Limb (tissue), 2 donors: ENCODE data around the gene HACD4.
A peak's percentile ranks its signal among the peaks of the same experiment; 100 is the strongest.
"Not testable (repeated sequence)": the region's sequence is repeated elsewhere in the genome, so short reads cannot be mapped to it uniquely, and the experiment has no call there.

Experiments
- DNase-seq, 2 donors: peaks; one replicate each; pipeline ENCODE4 v3.0.0-alpha.2; 2016; ENCODE audit errors: extremely low spot score in 2 of 2

HACD4 gene

DNA sequence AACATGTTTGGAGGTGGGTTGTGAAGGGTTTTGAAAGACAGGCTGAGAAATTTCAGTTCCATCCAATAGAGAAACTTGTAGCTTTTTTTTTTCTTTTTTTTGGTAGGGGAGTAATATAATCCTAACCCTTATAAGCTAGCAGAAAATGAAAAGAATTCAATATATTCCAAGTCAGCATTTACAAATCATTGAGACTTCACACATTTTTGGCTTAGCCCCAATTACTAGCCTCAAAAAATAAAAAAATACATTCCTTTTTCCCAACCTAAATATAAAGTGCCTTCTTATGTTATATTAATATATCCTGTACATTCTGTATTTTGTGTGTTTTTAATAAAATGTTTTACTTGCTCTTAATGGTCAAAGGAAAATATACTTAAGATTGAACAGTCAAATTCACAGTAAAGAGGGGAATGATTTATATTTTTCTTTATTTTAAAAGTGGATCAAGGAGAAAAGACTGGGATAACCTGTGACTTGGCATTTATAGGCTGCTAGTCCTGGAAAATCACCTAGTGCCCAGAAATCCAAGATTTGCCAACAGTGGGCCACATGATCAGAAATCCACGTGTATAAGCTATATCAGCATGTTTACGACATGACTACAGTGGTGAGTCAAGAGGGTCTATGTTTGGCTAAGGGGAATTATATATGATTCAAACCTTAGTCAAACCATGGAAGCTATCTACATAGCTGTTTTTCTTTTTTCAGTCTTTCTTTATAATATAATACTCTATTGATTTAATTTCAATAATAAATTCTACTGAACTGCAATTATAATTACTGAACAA, 14.5 kb downstream of the HACD4 start:
- no peak for DNase-seq

DNA sequence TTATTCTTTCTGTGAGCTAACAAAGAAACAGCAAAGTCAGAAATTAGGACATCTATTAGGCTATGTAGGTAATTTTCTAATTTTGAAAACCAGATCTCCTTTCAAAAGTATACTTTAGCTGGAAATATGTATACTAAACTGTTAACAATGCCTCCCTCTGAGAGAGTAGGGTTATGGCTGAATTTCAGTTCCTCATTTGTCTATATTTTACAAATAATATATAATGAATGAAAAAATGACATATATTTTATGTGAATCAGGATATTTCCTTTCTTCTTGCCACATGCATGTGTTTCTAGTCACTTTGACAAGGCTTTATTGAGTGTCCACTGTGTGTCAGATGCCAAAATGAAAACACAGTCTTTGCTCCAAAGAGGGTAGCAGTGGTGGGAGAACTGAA, 15.4 kb downstream of the HACD4 start:
- no peak for DNase-seq

DNA sequence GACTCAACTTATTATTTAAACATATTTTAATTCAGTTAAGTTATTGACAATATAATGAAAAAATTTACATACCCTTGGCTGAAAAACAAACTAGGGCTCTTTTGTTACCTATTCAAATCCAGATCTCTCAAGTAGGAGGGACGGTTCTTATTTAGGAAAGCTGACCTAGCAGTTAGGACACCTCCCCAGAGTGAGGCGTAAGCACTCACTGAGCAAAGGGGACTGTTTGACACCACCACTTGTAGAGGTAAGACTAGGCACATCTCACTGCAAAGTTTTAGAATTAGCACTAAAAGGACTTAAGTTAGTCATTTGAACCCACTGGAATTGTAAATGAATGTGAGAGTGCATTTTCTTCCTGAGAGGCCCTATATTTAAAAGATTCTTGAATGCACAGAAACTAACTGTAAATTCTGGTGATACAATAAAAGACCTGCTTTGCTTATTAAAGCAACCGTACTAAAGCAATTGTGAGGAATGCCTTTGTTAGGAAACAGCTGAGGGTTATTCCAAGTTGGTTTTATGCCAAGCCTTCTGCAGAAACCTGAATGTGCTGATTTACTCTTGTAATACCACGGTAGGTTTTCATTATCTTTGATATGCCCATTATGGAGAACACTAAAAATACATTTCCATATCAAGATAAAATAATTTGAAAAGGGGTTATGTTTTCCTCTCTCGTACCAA, 16.2 kb downstream of the HACD4 start:
- no peak for DNase-seq

GRCh38 chr9:21002040-21002439, 29.4 kb downstream of the HACD4 start:
- DNase-seq = no peak

GRCh38 chr9:21001581-21001980, 29.9 kb downstream of the HACD4 start:
- DNase-seq = no peak

DNA sequence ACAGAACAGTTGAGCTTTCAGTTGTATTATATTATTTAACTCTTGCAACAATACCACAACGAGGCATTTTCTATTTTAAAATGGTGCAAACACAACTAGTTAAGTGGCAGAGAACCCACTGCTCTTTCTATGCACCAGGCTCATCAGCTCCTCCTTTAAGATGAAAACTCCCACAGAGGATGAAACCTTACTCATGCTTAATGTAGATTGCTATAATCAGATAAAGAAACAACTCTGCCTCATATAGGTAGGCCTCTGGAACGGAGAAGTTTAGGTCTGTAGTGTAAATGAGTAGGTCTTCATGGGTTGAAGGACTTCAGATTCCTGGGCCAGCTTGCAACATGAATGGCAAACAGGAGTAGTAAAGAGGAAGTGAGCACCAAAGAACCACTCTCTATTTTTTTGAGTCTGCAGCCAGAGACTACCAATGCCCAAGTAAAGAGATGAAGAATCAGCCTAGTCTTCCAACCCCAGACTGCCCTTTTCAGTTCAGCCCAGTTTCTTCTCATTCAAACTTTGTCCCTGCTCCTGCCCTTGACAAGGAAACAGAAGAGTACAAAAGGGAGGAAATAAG, 33.9 kb downstream of the HACD4 start:
- DNase-seq = no peak

- DNase-seq = no peak
Measured at GRCh38 chr9:20996809-20997208, 34.6 kb downstream of the HACD4 start.

DNA sequence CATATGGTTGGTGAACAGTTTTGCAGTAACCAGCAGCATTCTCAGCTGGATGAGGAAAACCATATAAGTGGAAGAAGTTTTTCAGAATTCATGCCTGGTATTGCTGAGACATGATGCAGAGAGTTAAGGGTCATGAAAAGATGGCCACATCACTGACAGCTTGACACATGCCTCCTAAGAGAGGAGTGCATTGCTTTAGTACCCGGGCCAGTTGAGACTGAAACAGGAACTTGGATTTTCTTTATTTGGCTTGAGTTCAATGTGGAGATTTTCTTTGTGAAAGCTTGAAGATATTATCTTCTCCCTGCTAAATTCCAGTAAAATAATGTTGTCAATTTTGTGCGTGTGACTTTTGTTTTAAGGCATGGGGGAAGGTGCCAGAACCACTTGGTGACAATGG, 35.8 kb downstream of the HACD4 start:
- no peak for DNase-seq

DNA sequence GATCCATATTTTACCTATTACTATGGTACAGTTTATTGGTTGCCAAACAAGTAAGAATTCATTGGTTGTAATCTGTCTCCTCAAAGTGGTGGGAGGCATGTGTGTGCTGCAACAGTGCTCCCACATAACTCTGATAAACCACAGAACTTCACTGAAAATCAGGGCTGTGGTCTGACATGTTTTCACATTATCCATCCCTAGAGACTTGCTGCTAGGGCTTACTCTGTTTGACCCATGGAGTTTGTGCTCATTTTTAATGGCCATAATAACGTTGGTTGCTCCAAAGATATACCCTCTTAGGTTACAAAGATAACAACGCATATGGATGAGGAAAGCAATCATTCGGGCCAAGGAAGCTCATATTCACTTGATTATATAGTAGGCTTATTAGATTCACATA, 37.0 kb downstream of the HACD4 start:
- DNase-seq = no peak

DNA sequence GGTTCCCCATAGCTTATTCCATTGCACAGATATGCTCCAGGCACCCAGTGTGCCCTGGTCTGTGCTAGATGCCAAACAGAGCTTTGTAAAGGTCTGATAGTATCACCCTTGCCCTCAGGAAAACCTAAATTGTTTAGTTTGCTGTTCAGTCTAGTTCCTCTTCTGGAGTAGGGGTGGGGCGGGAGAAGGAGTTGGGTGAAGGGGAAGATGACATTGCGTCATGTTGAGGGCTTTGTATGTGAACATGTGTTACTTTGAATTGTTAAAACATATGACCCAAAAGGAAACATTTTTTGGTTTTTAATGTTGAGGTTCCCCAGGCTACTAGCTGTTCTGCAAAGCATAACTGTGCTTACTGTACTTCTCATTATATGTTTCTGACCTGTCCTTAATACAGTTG, 40.6 kb downstream of the HACD4 start:
- DNase-seq = no peak

- DNase-seq = no peak
Measured at GRCh38 chr9:20989923-20990341, 41.5 kb downstream of the HACD4 start.

- DNase-seq = no peak
Measured at GRCh38 chr9:20988671-20989315, 42.6 kb downstream of the HACD4 start.

GRCh38 chr9:20988061-20988460, 43.4 kb downstream of the HACD4 start:
- no peak for DNase-seq

DNA sequence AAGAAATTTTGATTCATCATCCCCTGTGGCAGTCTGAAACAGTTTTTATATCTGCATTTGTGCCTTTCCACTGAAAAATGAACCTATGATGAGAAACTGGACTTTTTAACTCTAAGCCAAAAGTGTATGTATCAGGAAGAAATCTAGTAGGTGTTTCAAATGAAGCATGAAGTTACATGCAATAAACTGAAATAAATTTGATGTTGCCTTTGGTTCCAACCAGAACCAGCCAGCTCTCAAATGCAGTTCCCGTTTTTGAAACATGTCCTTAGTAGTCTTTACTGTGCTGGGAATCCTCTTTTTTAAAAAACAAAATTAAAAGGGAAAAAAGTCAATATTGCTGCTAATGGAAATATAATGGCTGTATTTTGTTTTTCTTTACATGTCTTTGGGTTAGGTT, 43.9 kb downstream of the HACD4 start:
- no peak for DNase-seq

DNA sequence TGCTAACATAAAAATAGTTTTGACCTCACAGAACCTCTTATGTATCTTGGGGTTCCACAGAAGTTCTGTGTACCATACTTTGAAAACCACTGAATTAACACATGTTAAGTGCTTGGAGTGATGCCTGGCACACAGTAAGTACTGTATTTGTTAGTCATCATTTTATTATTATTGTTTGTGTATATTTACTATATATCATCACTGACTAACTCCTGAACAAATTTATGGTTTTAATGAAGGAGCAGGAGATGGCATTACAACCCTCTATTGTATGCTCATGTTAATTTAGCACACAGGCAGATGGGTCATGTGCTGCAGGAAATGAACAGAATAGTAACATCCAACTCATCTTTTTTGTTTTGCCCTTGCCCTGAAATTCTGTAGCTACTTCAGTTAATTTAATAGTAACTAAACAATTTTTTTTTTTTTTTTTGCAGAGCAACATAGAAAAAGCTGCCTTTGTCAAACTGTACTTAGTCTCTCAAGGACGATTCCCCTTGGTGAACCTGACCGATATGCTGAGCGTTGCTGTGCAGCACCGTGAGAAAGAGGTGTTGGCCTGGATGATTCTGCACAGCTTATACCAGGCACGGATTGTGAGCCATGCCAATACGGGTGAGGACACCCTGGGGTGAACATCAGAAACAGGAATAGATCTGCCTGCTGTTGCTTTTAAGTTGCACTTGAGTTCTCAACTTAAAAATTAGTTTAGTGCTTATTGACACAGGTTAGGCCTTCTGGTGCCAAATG, 45.4 kb downstream of the HACD4 start:
- no peak for DNase-seq

DNA sequence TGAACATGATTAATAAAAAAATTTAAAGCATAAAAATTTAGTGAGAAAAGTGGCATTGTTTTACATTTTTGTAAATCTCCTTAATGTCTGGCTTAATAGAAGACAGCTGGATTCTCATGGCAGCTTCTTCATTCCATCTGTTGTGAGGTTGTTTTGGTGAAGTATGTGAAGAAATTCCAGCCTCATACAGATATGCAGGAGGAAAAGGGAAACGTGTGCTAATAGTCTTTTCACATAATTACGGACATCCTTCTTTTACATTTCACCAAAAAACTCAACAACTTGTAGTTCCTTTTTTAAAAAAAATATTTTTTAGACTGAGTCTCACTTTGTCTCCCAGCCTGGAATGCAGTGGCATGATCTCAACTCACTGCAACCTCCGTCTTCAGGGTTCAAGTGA, 46.9 kb downstream of the HACD4 start:
- no peak for DNase-seq

- peak in 1 of 2 donors; percentile 51 for DNase-seq
Measured at GRCh38 chr9:20981486-20981885, 50.0 kb downstream of the HACD4 start.

GRCh38 chr9:20980832-20981455, 50.5 kb downstream of the HACD4 start:
- DNase-seq = no peak

DNA sequence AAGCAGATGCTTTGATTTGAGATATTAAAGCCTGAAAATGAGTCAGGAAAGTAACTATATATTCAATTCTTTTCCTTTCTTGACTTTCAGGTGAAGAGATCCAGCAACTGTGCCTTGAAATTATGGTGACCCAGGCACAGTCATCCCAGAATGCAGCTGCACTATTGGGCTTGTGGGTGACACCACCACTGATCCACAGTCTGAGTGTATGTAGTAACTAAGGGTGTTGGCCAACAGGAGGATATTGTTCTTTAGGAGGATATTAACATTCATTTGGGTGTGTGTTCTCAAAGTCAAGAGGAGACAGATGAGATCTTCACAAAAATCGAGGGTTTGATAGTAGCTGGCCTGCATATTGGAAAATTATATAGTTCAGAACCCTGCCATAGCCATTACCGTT, 53.2 kb downstream of the HACD4 start:
- DNase-seq = no peak

- not testable (repeated sequence) for DNase-seq
Measured at GRCh38 chr9:20974191-20974938, 57.1 kb downstream of the HACD4 start.
